ENCODE data around the gene DTX3L. TPM values are rescaled to one million over a fixed set of nuclear protein-coding genes. Genes with fewer than 3 reads are reported as not detected.
A peak's percentile ranks its signal among the peaks of the same experiment; 100 is the strongest.
"Not testable (repeated sequence)": the region's sequence is repeated elsewhere in the genome, so short reads cannot be mapped to it uniquely, and the experiment has no call there.

The DTX3L gene
- total RNA-seq, 1 donor from 2014 or later, result 82.2 TPM

DNA sequence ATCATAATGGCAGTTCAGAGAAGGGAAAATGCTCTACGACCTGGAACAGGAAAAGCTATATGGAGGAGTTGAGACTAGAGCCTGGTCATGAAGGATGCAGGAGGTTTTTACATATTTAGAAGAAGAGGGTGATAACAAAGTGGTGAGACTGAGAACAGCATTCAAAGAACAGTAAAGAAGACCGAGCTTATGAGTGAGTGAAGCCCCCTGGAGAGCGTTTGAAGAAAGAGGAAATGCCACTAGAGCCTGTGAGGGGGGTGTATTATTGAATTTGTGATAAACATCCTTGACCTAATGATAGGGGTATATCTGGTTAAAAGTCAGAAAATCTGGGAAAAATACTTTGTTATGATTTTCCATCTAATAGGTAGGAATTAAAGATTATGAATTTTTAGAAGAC is 4.2 kb upstream of the DTX3L start:
- peaks cover 53% of the 10 kb centered on the region for H3K36me3 ChIP-seq
- intact Hi-C loops (cut with DNase I), result loop anchor here (10.0 kb wide), 1 partner anchor 115 kb away; no protein-coding TSS in a partner anchor

GRCh38 chr3:122560680-122561079 is 3.5 kb upstream of the DTX3L start:
- DNase-seq, result no peak
- H3K27me3 ChIP-seq (ENCODE audit: low read depth), result no peaks in the 10 kb centered on the region
- intact Hi-C loops (cut with DNase I), result loop anchor here (10.0 kb wide), 1 partner anchor 114 kb away; no protein-coding TSS in a partner anchor
- ATAC-seq, result peak; percentile 17 to 24
- no peak overlapping the region for H3K4me3 ChIP-seq
- TF ChIP-seq, protein P1, sequence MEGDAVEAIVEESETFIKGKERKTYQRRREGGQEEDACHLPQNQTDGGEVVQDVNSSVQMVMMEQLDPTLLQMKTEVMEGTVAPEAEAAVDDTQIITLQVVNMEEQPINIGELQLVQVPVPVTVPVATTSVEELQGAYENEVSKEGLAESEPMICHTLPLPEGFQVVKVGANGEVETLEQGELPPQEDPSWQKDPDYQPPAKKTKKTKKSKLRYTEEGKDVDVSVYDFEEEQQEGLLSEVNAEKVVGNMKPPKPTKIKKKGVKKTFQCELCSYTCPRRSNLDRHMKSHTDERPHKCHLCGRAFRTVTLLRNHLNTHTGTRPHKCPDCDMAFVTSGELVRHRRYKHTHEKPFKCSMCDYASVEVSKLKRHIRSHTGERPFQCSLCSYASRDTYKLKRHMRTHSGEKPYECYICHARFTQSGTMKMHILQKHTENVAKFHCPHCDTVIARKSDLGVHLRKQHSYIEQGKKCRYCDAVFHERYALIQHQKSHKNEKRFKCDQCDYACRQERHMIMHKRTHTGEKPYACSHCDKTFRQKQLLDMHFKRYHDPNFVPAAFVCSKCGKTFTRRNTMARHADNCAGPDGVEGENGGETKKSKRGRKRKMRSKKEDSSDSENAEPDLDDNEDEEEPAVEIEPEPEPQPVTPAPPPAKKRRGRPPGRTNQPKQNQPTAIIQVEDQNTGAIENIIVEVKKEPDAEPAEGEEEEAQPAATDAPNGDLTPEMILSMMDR (IDR thresholded peaks at IDR 0.05), result peak; percentile 61
- peaks cover 44% of the 10 kb centered on the region for H3K4me1 ChIP-seq
- H3K36me3 ChIP-seq, result peaks cover 48% of the 10 kb centered on the region
- no peaks in the 10 kb centered on the region for H3K9me3 ChIP-seq
- H3K27ac ChIP-seq, result no peak overlapping the region

More for the DNA sequence above, 4.2 kb upstream of the DTX3L start:
- Histone ChIP-seq H3K27me3 (ENCODE audit: low read depth) (no peaks in the 10 kb centered on the region), H3K9me3 (no peaks in the 10 kb centered on the region), H3K4me3 (no peak overlapping the region), H3K27ac (no peak overlapping the region), H3K4me1 (peaks cover 39% of the 10 kb centered on the region)
- DNase-seq, result no peak
- no peak for ATAC-seq
- TF ChIP-seq, protein P1 (IDR thresholded peaks at IDR 0.05), result no peak

DNA sequence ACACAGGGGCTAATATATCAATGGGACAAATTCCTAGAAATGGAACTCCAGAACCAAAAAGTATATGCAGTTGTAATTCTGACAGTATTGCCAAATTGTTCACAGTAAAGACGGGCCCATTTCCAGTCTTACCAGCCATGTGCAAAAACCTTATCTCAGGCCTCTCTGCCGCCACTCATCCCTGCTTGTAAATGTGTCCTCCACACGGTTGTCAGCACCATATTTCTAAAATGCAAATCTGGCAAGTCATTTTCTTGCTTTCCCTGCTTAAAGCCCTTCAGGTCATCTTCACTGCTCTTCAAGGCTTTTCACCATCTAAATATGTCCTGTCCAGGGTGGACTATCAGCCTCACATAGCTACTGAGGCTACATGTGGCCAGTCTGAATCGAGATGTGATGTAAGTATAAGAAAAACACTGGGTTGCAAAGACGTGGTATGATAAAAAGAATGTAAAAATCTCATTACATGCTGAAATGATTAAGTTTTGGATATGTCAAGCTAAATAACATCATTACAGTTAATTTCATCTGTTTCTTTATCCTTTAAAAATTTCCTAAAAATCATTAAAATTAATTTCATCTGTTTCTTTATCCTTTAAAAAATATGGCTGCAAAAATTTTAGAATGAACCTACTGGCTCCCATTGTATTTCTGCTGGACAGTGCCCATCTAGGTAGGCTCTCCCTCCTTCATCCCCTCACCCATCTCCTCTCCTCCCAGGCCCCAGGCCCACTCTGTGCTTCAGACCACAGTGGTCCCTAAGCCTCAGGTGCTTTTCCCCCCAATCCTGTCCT is 1.0 kb upstream of the DTX3L start:
- Histone ChIP-seq H3K27ac (peak overlapping the region; percentile 98), H3K4me1 (peaks cover 59% of the 10 kb centered on the region), H3K9me3 (no peaks in the 10 kb centered on the region), H3K27me3 (ENCODE audit: low read depth) (no peaks in the 10 kb centered on the region), H3K4me3 (peak overlapping the region; percentile 73), H3K36me3 (peaks cover 48% of the 10 kb centered on the region)
- intact Hi-C loops (cut with DNase I), result loop anchor here (10.0 kb wide), 1 partner anchor 112 kb away; no protein-coding TSS in a partner anchor
- TF ChIP-seq, protein P1 (IDR thresholded peaks at IDR 0.05), result no peak
- DNase-seq, result no peak
- ATAC-seq, result no peak

DNA sequence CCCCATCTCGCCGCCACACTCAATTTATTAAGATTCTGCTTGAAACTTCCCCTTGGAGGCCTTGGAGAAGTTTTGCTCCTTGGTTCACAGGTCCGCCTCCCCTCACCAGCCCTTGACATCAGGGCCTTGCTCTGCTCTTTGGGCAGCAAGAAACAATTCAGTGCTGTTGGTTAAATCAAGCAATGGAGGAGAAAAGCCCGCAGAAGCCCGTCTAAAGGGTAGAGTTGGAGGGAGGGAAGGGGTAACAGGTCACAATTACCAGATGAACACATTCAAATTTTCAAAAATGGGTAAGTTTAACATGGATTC is 467 bp upstream of the DTX3L start:
- DNase-seq, result no peak
- Histone ChIP-seq H3K36me3 (peaks cover 48% of the 10 kb centered on the region), H3K4me3 (peak overlapping the region; percentile 73), H3K27me3 (ENCODE audit: low read depth) (no peaks in the 10 kb centered on the region), H3K4me1 (peaks cover 63% of the 10 kb centered on the region), H3K27ac (peak overlapping the region; percentile 98), H3K9me3 (no peaks in the 10 kb centered on the region)
- intact Hi-C loops (cut with DNase I), result loop anchor here (10.0 kb wide), 1 partner anchor 111 kb away; no protein-coding TSS in a partner anchor
- TF ChIP-seq, protein P1 (IDR thresholded peaks at IDR 0.05), result no peak
- ATAC-seq, result peak; percentile 23 to 25

DNA sequence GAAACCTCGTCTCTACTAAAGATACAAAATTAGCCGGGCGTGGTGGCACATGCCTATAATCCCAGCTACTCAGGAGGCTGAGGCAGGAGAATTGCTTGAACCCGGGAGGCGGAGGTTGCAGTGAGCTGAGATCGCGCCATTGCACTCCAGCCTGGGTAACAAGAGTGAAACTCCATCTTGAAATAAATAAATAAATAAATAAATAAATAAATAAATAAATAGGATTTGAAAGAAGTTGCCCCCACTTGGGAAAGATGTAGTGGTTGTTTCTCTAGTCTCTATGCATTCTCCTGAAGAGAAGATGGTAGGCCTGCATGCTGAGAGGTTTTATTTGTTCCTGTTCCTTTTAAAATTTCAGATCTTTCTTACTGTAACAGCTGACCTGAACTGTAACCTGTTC is 4.0 kb downstream of the DTX3L start:
- H3K27me3 ChIP-seq (ENCODE audit: low read depth); H3K4me3 ChIP-seq; H3K9me3 ChIP-seq; DNase-seq; H3K27ac ChIP-seq; ATAC-seq: not testable (repeated sequence)
- H3K36me3 ChIP-seq, result peaks cover 75% of the 10 kb centered on the region
- intact Hi-C loops (cut with DNase I), result loop anchor here (10.0 kb wide), 1 partner anchor 107 kb away; no protein-coding TSS in a partner anchor
- H3K4me1 ChIP-seq, result peaks cover 53% of the 10 kb centered on the region

DNA sequence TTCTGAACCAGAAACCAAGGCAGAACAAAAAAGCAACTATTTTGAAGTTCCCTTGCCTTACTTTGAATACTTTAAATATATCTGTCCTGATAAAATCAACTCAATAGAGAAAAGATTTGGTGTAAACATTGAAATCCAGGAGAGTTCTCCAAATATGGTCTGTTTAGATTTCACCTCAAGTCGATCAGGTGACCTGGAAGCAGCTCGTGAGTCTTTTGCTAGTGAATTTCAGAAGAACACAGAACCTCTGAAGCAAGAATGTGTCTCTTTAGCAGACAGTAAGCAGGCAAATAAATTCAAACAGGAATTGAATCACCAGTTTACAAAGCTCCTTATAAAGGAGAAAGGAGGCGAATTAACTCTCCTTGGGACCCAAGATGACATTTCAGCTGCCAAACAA is 4.6 kb downstream of the DTX3L start:
- ATAC-seq, result no peak

More for the DNA sequence above, 4.6 kb downstream of the DTX3L start:
- Histone ChIP-seq H3K4me3 (no peak overlapping the region), H3K9me3 (no peaks in the 10 kb centered on the region), H3K36me3 (peaks cover 79% of the 10 kb centered on the region), H3K4me1 (peaks cover 55% of the 10 kb centered on the region), H3K27ac (peak overlapping the region; percentile 4), H3K27me3 (ENCODE audit: low read depth) (no peaks in the 10 kb centered on the region)
- intact Hi-C loops (cut with DNase I), result loop anchor here (10.0 kb wide), 1 partner anchor 106 kb away; no protein-coding TSS in a partner anchor
- no peak for DNase-seq
- TF ChIP-seq, protein P1 (IDR thresholded peaks at IDR 0.05), result no peak
